ENCODE results near the gene SMIM43.
A peak's percentile ranks its signal among the peaks of the same experiment; 100 is the strongest.

SMIM43 gene

GRCh38 chr4:121785479-121785878, 20.5 kb upstream of the SMIM43 start:
- peak; percentile 51 for DNase-seq (ENCODE audit: low read depth)
- H3K4me3 ChIP-seq (ENCODE audit: control insufficient read depth, low read depth, low read length) = no peak overlapping the region
- TF ChIP-seq CTCF (conservative IDR thresholded peaks at IDR 0.05; ENCODE audit: control insufficient read depth, insufficient read depth, low read depth, low read length) = no peak

DNA sequence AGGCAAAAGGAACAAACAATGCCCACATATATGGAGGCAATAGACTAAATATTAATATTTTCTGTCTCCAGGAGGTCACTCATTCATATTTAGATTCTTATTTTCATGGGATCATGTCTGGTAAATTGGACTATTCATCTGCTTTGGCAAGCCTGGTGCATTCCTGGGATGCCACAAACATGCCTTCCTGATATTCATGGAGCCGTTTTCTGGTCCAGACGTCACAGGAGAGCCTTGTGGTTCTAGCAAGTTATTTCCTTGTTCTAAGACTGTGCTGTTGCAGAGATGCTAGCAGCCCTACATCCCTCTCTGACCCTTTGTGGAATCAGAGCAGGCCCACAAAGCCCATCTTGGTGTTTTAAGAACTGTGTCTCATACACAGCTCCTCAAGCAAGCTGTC, 20.0 kb upstream of the SMIM43 start:
- no peak for TF ChIP-seq CTCF (conservative IDR thresholded peaks at IDR 0.05; ENCODE audit: control insufficient read depth, insufficient read depth, low read depth, low read length)
- DNase-seq (ENCODE audit: low read depth) = peak; percentile 94
- H3K4me3 ChIP-seq (ENCODE audit: control insufficient read depth, low read depth, low read length) = no peak overlapping the region

DNA sequence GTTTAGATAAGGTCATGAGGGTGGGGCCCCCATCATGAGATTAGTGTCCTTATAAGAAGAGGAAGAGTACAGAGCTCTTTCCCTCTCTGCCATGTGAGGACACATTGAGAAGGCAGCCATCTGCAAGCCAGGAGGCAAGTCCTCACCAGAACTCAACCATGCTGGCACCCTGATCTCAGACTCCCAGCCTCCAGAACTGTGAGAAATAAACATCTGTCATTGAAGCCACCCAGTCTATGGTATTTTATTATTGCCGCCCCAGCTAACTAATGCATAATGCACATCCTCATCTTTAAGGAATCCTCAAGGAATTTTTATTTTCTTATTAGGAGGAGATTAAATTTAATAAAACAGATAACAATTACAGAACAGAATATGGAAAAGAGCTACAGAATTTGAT, 19.4 kb upstream of the SMIM43 start:
- no peak overlapping the region for H3K4me3 ChIP-seq (ENCODE audit: control insufficient read depth, low read depth, low read length)
- TF ChIP-seq CTCF (conservative IDR thresholded peaks at IDR 0.05; ENCODE audit: control insufficient read depth, insufficient read depth, low read depth, low read length) = no peak
- no peak for DNase-seq (ENCODE audit: low read depth)

DNA sequence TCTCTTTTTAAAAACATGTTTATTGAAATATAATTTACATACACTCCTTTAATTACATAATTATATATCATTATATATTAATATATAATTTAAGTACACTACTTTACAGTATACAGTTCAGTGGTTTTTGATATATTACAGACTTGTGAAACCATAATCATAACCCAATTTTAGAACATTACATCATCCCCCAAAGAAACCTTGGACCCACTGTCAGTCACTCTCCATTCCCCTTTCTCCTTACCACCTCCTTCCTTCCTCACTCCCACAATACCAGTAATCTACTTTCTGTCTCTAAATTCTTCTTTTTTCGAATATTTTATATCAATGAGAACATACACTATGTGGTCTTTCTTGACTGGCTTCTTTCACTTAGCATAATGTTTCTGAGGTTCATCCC, 18.2 kb upstream of the SMIM43 start:
- DNase-seq (ENCODE audit: low read depth) = no peak
- H3K4me3 ChIP-seq (ENCODE audit: control insufficient read depth, low read depth, low read length) = no peak overlapping the region
- TF ChIP-seq CTCF (conservative IDR thresholded peaks at IDR 0.05; ENCODE audit: control insufficient read depth, insufficient read depth, low read depth, low read length) = no peak

GRCh38 chr4:121778991-121779628, 14.1 kb upstream of the SMIM43 start:
- DNase-seq (ENCODE audit: low read depth) = no peak
- no peak overlapping the region for H3K4me3 ChIP-seq (ENCODE audit: control insufficient read depth, low read depth, low read length)

GRCh38 chr4:121777625-121778024, 12.7 kb upstream of the SMIM43 start:
- DNase-seq (ENCODE audit: low read depth) = no peak
- H3K4me3 ChIP-seq (ENCODE audit: control insufficient read depth, low read depth, low read length) = no peak overlapping the region
- no peak for TF ChIP-seq CTCF (conservative IDR thresholded peaks at IDR 0.05; ENCODE audit: control insufficient read depth, insufficient read depth, low read depth, low read length)

More at GRCh38 chr4:121778991-121779628, 14.1 kb upstream of the SMIM43 start:
- TF ChIP-seq CTCF (conservative IDR thresholded peaks at IDR 0.05; ENCODE audit: control insufficient read depth, insufficient read depth, low read depth, low read length) = no peak
